ENCODE data around the gene LPCAT4.
"Not testable (repeated sequence)": the region's sequence is repeated elsewhere in the genome, so short reads cannot be mapped to it uniquely, and the experiment has no call there.

Gene LPCAT4, protein sequence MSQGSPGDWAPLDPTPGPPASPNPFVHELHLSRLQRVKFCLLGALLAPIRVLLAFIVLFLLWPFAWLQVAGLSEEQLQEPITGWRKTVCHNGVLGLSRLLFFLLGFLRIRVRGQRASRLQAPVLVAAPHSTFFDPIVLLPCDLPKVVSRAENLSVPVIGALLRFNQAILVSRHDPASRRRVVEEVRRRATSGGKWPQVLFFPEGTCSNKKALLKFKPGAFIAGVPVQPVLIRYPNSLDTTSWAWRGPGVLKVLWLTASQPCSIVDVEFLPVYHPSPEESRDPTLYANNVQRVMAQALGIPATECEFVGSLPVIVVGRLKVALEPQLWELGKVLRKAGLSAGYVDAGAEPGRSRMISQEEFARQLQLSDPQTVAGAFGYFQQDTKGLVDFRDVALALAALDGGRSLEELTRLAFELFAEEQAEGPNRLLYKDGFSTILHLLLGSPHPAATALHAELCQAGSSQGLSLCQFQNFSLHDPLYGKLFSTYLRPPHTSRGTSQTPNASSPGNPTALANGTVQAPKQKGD

DNA sequence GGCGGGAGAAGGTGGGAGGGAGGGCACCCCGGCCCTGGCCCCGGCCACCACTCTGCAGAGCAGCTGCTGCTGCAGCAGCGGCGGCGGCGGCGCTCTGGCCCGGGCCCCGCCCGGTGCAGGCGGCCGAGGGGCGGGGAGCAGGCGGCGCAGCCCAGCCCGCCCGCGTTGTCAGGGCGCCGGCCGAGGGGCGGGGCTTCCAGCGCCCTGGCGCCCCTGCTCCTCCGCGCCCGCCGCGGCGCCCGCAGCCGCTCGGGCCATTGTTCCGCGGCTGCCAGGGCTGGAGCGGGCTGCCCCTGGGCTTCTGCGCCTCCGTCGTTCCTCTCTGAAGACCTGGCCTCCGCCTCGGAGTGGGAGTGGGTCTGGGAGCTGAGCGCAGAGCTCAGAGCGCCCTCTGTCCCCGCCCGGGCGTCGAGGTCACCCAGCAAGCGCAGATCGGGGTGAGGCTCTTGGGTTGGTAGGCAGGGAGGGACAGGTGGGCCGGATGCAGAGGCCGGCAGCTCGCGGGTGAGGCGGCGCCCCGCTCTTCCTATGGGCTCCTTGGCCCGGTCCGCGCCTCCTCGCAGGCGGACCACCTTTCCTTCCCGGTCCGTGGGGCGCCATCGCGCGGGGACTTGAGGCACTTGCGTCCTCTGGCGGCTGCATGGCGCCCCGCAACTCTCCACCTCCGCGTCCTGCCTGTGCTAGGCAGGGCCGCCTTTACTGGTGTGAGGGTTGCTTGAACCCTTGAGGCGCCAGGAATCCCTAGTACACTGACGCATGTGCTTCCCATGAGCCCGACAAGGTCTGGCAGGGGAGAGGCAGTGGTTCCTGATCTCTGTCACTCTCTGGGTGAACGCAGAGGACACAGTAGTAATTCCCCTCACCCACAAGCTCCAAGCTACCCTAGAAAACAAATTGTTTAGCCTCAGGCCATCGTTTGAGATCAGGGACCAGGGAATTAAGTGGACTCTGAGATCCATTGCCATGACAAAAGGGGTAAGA, at the start of gene LPCAT4:
Gene LPCAT4 (minus strand): TSS at position 96 of the 981 bp plus-strand sequence. CDS start 96 bp downstream, outside the sequence.
- peak; percentile 72 to 87 (median 76) for DNase-seq (ENCODE audit: low read depth in 3 of 3)

DNA sequence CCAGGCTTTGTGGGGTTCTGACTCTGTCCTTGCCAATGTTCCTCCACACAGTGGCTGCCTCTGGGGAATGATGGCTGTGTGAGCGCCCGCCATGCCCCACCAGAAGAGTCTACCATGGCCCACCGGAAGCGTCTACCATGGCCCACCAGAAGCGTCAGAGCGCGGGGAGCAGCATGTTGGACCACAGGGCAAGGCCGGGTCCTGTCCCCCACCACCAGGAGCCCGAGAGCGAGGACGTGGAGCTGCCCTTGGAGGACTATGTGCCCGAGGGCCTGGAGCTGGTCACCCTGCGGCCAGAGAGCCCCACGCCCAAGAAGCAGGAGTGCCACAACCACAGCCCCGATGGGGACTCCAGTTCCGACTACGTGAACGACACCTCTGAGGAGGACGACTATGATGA, 42.5 kb upstream of the LPCAT4 start:
- not testable (repeated sequence) for DNase-seq (ENCODE audit: low read depth in 3 of 3)

DNA sequence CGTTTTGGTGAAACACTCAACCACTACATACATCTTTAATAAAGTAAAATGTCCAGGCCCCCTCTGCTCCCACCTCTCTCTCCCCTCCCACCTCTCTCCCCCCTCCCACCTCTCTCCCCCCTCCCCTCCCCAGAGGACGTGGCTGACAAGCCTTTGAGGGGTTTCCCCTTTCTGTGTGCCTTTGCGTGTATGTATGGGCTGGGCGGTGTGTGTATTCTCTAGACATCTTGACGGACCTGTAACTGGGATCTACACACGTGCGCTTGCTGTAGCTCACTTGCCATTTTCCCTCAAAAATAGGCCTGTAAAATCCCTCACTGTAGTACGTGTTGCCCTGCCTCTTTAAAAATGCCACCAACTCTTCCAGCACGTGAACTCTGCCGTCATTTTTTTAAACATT, 42.0 kb upstream of the LPCAT4 start:
- not testable (repeated sequence) for DNase-seq (ENCODE audit: low read depth in 3 of 3)

DNA sequence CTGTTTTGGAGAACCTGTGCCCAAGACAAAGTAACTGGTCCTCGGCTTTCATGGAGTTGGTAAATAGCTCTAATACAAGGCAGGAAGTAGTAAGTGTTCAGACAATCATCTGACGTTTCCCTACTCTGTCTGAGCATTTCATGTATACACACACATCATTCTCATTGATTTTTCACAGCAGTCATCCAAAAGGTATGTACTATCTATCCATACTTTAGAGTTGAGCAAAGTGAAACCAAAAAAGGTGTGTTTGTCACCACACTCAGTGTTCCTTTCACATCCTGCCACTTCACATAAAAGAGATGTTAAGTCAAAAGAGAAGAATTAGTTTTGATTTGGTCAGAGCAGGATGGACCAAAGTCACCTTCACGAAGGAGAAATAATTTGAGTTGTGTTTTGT, 36.9 kb upstream of the LPCAT4 start:
- DNase-seq (ENCODE audit: low read depth in 3 of 3) = not testable (repeated sequence)

DNA sequence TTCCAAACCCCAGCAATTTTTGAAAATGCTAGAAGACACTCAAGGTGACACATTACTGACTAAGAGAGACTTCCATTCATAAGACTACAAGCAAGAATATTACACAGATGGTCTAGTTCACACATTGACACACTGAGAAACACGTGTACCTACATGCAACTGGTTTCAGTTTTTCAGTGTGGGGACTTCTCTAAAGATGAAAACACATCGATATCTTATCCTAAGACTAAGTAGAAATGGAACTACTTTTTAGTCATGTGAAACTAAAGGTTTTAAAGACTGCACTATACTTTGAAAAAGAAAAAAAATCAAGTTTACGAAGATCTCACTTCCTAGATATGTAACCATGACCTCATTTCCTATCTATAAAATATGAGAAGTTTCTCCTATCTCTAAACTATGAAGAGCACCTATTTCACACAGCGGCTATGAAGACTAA, 36.2 kb upstream of the LPCAT4 start:
- DNase-seq (ENCODE audit: low read depth in 3 of 3) = not testable (repeated sequence)

DNA sequence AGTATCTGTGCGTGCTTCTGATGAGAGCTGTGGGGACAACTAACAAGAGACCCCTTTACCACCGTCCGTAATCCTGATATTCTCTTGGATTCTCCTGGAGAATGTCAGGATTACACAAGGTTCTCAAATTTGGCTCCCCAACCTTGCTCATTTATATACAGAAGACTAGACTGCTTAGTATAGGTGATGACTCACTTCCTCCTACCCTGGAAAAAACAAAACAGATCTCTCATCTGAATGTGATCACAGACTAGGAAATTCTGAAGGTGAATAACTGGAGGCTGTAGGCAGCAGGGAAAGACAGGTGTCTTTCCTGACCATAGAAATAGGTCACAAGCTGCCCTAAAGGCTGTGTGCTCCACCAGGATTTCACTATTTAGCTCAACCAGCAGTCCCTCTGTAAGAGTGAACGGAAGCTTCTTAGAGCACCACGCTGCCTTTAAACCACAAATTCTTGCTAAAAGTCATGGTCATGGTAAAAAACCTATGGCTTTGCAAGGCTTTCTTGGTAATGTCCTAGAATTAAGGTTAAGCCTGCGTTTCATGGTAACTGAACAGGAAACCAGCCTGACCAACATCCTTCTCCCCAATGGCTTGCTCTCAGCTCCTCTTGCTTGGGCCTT, 30.8 kb upstream of the LPCAT4 start:
- not testable (repeated sequence) for DNase-seq (ENCODE audit: low read depth in 3 of 3)

DNA sequence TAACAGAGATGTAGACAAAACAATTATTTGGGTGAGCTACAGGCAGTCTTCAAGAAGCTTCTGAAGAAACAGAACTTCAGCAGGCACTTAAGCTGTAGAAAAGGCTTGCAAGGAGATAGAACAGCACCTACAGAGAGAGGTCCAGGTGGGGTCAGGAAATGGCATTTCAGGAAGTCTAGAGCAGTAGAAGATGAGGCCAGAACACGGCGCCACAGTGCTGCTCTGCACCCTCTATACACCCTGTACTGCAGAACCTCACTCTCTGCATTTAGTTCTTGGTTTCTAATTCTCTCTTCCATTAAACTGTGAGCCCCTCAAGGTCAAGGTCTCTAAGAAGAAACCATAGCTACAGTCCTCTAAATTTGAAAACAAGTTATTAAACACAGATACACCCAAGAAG, 26.0 kb upstream of the LPCAT4 start:
- not testable (repeated sequence) for DNase-seq (ENCODE audit: low read depth in 3 of 3)

DNA sequence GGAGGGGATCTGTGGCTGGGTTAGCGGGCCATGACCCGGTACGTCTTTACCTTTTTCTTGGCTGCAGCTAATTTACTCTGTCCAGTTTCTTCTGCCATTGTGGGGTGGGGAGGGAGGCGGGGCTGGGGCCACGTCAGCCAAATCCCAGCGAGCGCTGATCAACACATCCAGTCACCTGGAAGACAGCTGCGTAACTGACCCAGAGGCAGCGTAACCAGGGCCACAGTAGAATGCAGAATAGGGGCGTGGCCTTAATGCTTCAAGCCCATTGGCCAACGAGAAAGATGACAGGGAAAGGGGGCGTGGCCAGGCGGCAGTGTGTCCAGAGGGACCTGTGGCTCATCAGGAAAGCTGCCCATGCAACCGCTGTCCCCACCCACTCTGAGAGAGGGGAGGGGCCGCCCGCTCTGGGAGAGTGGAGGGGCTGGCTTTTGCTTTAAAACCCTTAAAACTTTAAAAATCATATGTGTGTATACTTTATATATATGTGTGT, 22.6 kb upstream of the LPCAT4 start:
- DNase-seq (ENCODE audit: low read depth in 3 of 3) = not testable (repeated sequence)

DNA sequence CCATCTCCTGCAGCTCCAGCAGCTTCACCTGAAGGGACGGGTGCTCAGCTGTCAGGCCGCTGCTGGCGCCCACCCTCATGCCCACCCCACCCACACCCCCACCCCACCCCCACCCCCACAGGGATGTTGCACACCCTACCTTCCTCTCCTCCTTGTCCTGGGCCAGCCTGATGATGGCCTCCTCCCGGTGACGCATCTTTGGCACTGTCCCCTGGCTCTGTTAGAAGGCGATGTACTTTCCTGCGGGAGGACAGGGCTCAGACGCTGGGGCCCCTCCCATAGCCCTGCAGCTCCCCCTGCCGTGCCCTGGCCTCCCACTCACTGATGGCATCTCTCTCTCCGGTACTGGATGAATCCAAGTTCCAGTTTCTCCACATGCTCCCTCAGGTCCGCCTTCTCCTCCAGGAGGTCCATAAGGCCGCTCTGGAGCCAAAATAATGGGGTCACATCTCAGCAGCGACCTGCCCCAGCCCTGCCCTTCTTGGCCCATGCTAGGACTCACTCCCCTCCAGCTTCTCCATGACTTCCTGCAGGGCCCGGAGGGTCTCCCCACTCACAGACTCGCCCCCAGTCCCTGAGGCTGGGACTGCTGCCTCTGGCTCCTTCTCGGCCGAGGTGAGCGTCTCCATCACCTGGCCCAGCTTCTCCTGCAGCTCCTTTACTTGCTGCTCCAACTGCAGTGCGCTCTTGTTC, 15.0 kb upstream of the LPCAT4 start:
- not testable (repeated sequence) for DNase-seq (ENCODE audit: low read depth in 3 of 3)

DNA sequence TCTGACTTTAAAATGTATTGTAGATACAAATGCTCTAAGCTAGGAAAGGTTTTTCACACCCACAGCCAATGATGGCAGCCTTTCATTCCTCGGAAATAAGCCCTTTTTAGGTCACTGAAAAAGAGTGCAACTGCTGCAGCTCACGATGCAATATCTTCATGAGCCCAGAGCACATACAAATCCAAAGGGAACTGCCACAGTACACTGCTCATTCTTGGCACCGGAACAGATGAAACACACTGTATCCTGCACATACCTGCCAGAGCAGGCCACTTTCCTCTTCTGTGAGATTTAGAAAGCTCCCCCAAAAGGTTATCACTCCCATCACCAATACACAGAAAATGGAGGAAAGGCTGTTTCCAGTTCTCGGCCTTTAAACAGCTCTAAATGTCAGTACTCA, 13.5 kb upstream of the LPCAT4 start:
- DNase-seq (ENCODE audit: low read depth in 3 of 3) = not testable (repeated sequence)

DNA sequence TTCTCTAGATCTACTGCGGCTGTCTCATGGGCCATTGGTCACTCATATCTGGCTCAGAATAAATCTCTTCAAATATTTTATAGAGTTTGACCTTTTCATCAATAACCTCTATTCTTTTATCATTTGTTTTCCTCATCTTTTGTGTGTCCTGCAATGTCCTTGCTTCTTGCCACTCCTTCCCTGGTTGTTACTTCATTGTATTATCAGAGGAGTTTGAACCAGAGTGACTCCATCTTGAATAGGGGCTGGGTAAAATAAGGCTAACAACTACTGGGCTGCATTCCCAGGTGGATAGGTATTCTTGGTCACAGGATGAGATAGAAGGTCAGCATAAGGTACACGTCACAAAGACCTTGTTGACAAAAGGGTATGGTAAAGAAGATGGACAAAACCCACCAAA, 9.9 kb upstream of the LPCAT4 start:
- no peak for DNase-seq (ENCODE audit: low read depth in 3 of 3)

DNA sequence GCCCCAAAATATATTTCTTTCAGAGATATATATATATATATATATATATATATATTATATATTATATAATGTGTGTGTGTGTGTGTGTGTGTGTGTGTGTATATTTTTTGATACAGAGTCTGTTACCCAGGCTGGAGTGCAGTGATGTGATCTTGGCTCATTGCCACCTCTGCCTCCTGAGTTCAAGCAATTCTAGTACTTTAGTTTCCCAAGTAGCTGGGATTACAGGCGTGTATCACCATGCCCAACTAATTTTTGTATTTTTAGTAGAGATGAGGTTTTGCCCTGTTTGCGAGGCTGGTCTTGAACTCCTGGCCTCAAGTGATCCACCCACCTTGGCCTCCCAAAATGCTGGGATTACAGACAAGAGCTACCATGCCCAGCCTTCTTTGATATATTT, 8.5 kb upstream of the LPCAT4 start:
- not testable (repeated sequence) for DNase-seq (ENCODE audit: low read depth in 3 of 3)

DNA sequence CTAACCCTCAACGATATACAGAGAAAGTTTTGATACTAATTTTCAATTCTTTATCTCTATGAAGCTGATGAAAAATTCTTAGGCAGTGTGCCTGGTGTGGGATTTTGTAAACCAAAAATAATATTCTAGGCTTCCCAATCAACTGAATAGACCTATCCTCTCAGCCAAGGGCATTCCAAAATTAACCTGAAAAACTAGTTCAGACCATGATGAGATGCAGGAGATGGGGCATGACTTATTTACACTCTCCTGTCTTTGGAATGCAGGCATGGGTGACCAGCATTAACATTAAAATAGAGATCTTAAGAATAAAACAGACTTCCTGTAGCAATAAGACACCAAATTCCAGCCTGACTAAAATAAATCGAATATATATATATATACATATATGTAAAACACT, 7.8 kb upstream of the LPCAT4 start:
- DNase-seq (ENCODE audit: low read depth in 3 of 3) = no peak

DNA sequence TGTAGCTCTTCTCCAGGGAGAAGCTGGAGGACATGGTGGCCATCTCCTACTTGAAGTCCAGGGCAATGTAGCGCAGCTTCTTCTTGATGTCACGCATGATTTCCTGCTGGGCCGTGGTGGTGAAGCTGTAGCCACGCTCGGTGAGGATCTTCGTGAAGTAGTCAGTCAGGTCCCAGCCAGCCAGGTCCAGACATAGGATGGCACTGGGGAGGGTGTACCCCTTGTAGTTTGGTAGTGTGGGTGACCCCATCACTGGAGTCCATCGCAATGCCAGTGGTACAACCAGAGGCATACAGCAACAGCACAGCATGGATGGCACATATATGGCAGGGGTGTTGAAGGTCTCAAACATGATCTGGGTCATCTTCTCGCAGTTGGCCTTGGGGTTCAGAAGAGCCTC, 7.0 kb upstream of the LPCAT4 start:
- no peak for DNase-seq (ENCODE audit: low read depth in 3 of 3)

DNA sequence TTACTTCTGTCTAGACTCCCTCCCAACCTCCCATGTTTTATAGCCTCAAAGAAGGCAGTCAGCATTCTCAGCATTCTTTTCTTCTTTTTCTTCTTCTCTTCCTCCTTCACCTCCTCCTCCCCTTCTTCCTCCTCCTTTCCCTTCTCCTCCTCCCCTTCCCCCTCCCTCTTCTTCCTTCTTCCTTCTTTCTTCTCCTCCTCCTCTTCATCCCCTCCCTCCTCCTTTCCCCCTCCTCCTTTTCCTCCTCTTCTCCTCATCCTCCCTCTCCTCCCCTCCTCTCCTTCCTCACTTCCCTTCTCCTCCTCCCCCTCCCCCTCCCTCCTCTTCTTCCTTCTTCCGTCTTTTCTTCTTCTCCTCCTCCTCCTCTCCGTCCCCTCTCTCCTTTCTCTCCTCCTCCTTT, 3.6 kb upstream of the LPCAT4 start:
- no peak for DNase-seq (ENCODE audit: low read depth in 3 of 3)

DNA sequence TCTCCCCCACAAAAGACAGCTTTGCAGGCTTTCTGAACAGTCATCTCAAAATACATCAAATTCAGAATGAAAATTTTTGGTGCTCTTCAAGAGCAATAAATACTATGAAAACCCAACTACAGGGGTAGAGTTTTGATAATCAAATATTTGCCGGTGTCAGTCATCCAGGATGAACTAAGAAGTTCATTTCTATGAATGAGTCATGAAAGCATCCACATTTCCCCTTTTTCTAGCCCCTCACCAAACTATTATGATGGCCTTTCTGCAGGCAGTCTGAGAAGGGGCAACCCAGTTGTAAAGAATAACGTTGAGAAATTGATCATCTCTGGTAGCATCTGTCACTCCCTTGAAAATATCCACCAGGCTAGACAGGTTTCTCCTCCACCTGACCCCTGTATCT, 3.1 kb upstream of the LPCAT4 start:
- DNase-seq (ENCODE audit: low read depth in 3 of 3) = no peak

DNA sequence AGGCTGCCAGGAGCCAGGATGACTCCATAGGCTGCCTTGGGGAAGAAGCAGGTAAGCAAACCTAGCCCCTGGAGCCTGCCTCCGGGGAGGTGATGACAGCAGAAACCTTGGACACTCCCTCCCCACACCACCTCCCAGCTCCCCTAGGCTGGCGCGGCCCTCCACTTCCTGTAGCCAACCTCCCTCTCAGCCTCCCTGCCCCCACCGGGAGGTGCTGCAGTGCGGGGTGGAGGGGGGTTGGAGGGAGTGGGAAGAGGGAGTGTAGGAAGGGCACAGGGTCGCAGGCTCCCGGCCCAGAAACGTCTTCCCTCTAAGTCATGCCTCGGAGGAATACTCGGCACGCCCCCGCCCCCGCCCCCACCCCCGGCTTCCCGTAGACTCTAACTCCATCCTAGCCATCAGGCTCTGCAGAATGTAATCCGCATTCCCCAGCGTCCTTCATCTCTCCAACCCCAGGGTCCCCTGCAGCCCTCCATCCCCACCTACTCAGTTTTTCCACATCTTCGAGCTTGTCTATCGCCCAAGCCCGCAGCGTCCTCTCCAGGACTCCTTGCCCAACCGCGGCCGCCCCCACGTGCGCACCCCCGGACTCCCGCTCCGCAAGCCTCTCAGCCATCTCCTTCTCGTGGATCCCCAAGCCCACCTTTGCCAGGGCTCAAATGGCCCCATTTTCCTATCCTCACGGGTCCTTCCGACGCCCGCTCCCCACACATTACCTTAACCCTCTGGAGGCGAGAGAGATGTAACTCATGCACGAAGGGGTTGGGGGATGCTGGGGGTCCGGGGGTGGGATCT, 528 bp downstream of the LPCAT4 start:
- DNase-seq (ENCODE audit: low read depth in 3 of 3) = peak in 2 of 3 experiments; percentile 29 to 62

DNA sequence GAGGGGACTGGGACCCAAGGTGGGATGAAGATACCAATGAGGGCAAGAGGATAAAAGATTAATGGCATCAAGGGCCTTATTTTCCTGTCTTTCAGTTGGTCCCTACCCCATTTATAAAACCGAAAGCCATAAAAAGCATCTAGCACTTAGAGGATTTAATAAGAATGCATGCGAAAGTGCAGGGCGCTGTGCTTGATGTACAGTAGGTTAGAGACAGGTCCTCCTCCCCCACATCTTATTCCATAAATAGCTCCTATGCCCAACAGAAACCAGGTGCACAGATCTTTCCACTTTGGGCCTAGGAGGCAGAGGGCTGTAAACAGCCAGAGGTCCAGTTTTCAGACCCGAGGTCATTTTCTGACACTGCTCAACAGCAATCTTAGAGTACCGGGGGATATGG, 1.2 kb downstream of the LPCAT4 start:
- DNase-seq (ENCODE audit: low read depth in 3 of 3) = no peak

DNA sequence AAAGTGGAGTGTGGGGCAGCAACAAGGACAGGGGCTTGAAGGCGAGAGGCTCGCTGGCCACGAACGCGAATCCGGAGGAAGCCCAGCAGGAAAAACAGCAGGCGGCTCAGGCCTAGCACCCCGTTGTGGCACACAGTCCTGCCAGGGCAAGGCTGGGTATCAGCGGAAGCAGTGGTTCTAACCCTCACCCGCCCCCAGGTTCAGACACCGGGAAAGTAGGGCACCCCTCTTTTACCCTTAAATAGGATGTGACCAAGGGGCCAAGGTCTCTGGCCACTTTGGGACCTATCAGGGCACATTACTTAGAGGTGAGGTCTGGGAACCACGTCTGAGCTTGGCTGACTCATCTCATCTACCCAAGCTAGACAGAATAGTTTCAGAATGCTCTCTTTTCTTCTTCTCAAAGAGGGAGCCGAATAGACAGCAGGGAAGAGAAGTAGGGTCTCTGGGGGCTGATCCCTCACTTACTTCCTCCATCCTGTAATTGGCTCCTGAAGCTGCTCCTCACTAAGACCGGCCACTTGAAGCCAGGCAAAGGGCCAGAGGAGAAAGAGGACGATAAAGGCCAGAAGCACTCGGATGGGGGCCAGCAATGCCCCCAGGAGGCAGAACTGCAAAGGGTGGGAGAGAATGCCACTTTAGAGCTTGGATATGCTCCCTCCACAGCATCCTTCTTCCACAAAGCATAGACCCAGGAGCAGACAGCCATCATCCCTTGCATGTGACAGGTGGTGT, 1.7 kb downstream of the LPCAT4 start:
- no peak for DNase-seq (ENCODE audit: low read depth in 3 of 3)

Measured in stimulated activated CD4-positive, alpha-beta T cell treated with anti-CD3 and anti-CD28 coated beads, TNF-alpha, amount 100 ng/mL, for 24 hours (primary cell).